ENCODE results near the gene MGAT3. TPM values are rescaled to one million over a fixed set of nuclear protein-coding genes. Genes with fewer than 3 reads are reported as not detected.

Gene MGAT3
- total and polyA plus RNA-seq, 2 of the 13 experiments (the other 11 are each of a cell fraction or from before 2014, with no cell fraction given): 0.11 to 0.15 TPM

DNA sequence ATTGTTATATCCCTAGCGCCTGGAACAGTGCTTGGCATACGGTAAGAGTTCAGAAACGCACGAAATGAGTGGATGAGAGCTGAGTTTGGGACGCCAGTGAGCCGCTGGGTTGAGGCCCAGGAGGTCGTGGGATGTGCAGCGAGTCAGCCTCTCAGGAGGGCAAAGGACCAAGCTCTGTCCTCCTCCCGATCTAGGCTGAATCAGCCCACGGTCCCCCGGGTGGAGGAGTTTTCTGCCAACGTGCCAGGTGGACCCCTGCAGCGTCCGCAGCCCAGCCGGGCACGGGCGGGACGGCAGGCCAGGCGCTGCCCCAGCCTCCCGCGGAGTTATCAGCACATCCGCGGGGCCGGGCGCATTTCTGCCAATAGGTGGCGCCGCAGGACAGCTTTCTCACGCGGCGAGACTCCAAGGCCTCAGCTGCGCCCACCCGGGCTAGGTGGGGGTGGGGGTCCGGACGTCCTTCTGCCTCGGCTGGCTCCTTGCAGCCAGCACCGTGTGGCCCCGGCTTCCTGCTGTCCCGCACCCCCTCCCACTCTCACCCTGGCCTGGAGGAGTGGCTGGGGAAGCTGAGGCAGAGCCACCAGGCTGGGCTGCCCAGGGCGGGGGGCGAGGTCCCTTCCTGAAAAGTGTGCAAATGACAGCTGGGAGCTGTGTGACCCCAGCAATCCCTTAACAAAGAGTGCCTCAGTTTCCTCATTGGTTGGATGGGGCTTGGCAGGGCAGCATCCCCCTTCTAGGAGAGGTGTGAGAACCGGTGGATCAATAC lies 78.0 kb downstream of the MGAT3 start (continued):
- TF ChIP-seq, protein P1, sequence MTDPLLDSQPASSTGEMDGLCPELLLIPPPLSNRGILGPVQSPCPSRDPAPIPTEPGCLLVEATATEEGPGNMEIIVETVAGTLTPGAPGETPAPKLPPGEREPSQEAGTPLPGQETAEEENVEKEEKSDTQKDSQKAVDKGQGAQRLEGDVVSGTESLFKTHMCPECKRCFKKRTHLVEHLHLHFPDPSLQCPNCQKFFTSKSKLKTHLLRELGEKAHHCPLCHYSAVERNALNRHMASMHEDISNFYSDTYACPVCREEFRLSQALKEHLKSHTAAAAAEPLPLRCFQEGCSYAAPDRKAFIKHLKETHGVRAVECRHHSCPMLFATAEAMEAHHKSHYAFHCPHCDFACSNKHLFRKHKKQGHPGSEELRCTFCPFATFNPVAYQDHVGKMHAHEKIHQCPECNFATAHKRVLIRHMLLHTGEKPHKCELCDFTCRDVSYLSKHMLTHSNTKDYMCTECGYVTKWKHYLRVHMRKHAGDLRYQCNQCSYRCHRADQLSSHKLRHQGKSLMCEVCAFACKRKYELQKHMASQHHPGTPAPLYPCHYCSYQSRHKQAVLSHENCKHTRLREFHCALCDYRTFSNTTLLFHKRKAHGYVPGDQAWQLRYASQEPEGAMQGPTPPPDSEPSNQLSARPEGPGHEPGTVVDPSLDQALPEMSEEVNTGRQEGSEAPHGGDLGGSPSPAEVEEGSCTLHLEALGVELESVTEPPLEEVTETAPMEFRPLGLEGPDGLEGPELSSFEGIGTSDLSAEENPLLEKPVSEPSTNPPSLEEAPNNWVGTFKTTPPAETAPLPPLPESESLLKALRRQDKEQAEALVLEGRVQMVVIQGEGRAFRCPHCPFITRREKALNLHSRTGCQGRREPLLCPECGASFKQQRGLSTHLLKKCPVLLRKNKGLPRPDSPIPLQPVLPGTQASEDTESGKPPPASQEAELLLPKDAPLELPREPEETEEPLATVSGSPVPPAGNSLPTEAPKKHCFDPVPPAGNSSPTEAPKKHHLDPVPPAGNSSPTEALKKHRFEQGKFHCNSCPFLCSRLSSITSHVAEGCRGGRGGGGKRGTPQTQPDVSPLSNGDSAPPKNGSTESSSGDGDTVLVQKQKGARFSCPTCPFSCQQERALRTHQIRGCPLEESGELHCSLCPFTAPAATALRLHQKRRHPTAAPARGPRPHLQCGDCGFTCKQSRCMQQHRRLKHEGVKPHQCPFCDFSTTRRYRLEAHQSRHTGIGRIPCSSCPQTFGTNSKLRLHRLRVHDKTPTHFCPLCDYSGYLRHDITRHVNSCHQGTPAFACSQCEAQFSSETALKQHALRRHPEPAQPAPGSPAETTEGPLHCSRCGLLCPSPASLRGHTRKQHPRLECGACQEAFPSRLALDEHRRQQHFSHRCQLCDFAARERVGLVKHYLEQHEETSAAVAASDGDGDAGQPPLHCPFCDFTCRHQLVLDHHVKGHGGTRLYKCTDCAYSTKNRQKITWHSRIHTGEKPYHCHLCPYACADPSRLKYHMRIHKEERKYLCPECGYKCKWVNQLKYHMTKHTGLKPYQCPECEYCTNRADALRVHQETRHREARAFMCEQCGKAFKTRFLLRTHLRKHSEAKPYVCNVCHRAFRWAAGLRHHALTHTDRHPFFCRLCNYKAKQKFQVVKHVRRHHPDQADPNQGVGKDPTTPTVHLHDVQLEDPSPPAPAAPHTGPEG (CRISPR knock-in tag; IDR thresholded peaks at IDR 0.05): no peak
- peak; percentile 75; the same call in 1 of the 2 replicates for TF ChIP-seq ZNF768 (CRISPR knock-in tag; IDR thresholded peaks at IDR 0.05)
- TF ChIP-seq PAX8 (CRISPR knock-in tag; IDR thresholded peaks at IDR 0.05; ENCODE audit: borderline replicate concordance): no peak
- TF ChIP-seq TEAD3 (CRISPR knock-in tag; optimal IDR thresholded peaks at IDR 0.05; ENCODE audit: borderline replicate concordance): peak; percentile 100
- TF ChIP-seq, protein P2, sequence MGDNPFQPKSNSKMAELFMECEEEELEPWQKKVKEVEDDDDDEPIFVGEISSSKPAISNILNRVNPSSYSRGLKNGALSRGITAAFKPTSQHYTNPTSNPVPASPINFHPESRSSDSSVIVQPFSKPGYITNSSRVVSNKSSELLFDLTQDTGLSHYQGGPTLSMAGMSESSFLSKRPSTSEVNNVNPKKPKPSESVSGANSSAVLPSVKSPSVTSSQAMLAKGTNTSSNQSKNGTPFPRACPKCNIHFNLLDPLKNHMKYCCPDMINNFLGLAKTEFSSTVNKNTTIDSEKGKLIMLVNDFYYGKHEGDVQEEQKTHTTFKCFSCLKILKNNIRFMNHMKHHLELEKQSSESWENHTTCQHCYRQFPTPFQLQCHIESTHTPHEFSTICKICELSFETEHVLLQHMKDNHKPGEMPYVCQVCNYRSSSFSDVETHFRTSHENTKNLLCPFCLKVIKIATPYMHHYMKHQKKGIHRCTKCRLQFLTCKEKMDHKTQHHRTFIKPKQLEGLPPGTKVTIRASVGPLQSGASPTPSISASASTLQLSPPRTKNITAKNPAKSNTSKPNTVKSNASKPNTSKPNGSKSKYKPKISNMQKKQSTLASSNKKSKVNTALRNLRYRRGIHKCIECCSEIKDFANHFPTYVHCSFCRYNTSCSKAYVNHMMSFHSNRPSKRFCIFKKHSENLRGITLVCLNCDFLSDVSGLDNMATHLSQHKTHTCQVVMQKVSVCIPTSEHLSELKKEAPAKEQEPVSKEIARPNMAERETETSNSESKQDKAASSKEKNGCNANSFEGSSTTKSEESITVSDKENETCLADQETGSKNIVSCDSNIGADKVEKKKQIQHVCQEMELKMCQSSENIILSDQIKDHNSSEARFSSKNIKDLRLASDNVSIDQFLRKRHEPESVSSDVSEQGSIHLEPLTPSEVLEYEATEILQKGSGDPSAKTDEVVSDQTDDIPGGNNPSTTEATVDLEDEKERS (CRISPR knock-in tag; IDR thresholded peaks at IDR 0.05): no peak
- peak; percentile 35; the same call in 1 of the 2 replicates for TF ChIP-seq MTF2 (CRISPR knock-in tag; IDR thresholded peaks at IDR 0.05; ENCODE audit: borderline replicate concordance)
- no peak for TF ChIP-seq RELA (CRISPR knock-in tag; IDR thresholded peaks at IDR 0.05)
- peak; percentile 28; the same call in 1 of the 3 replicates for TF ChIP-seq MXI1 (IDR thresholded peaks at IDR 0.05; ENCODE audit: borderline replicate concordance, low read depth, low read length)
- TF ChIP-seq ASH2L (IDR thresholded peaks at IDR 0.05; ENCODE audit: insufficient read length, low read depth, low read length): no peak
- TF ChIP-seq FOXK1 (CRISPR knock-in tag; IDR thresholded peaks at IDR 0.05; ENCODE audit: borderline replicate concordance, low read depth): 0 out of 2 replicates have a peak, but pooled peaks have one; percentile 10
- no peak for TF ChIP-seq ZNF570 (CRISPR knock-in tag; IDR thresholded peaks at IDR 0.05; ENCODE audit: borderline replicate concordance)
- TF ChIP-seq, protein P3, sequence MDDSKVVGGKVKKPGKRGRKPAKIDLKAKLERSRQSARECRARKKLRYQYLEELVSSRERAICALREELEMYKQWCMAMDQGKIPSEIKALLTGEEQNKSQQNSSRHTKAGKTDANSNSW (CRISPR knock-in tag; IDR thresholded peaks at IDR 0.05; ENCODE audit: borderline replicate concordance): no peak
- TF ChIP-seq, protein P4, sequence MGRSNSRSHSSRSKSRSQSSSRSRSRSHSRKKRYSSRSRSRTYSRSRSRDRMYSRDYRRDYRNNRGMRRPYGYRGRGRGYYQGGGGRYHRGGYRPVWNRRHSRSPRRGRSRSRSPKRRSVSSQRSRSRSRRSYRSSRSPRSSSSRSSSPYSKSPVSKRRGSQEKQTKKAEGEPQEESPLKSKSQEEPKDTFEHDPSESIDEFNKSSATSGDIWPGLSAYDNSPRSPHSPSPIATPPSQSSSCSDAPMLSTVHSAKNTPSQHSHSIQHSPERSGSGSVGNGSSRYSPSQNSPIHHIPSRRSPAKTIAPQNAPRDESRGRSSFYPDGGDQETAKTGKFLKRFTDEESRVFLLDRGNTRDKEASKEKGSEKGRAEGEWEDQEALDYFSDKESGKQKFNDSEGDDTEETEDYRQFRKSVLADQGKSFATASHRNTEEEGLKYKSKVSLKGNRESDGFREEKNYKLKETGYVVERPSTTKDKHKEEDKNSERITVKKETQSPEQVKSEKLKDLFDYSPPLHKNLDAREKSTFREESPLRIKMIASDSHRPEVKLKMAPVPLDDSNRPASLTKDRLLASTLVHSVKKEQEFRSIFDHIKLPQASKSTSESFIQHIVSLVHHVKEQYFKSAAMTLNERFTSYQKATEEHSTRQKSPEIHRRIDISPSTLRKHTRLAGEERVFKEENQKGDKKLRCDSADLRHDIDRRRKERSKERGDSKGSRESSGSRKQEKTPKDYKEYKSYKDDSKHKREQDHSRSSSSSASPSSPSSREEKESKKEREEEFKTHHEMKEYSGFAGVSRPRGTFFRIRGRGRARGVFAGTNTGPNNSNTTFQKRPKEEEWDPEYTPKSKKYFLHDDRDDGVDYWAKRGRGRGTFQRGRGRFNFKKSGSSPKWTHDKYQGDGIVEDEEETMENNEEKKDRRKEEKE (IDR thresholded peaks at IDR 0.05): no peak
- TF ChIP-seq, protein P5, sequence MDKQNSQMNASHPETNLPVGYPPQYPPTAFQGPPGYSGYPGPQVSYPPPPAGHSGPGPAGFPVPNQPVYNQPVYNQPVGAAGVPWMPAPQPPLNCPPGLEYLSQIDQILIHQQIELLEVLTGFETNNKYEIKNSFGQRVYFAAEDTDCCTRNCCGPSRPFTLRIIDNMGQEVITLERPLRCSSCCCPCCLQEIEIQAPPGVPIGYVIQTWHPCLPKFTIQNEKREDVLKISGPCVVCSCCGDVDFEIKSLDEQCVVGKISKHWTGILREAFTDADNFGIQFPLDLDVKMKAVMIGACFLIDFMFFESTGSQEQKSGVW (CRISPR knock-in tag; IDR thresholded peaks at IDR 0.05; ENCODE audit: borderline replicate concordance): no peak
- no peak for TF ChIP-seq YEATS2 (CRISPR knock-in tag; IDR thresholded peaks at IDR 0.05; ENCODE audit: borderline replicate concordance)
